GM12878 (cell line): Measurements from ENCODE around the gene NEK10.

Source experiments
- JUND ChIP-seq: IDR thresholded peaks from 2 replicates; pipeline ENCODE4 v1.6.1; 2012; ENCODE audit warnings: low read depth, mild to moderate bottlenecking, low read length, improper control_type of control experiment, moderate library complexity
- KAT2A ChIP-seq: conservative IDR thresholded peaks from 2 replicates; pipeline ENCODE4 v1.6.1; 2011; ENCODE audit warnings: low read depth, low read length; ENCODE audit not compliant: control insufficient read depth
- POLR2AphosphoS5 ChIP-seq: IDR thresholded peaks from 2 replicates; pipeline ENCODE4 v1.6.1; 2011; ENCODE audit warnings: mild to moderate bottlenecking, low read length, inconsistent platforms
- RFX5 ChIP-seq: IDR thresholded peaks from 2 replicates; pipeline ENCODE4 v1.6.1; 2011; ENCODE audit warnings: low read depth, low read length, improper control_type of control experiment
- SIN3A ChIP-seq: IDR thresholded peaks from 2 replicates; pipeline ENCODE4 v1.6.1; 2012; ENCODE audit warnings: low read depth, low read length, improper control_type of control experiment
- SMC3 ChIP-seq: IDR thresholded peaks from 2 replicates; pipeline ENCODE4 v1.6.1; 2011; ENCODE audit warnings: low read length, improper control_type of control experiment, borderline replicate concordance
- SRF ChIP-seq, 2 experiments: IDR thresholded peaks; 2 replicates each; pipeline ENCODE4 v1.6.1; 2011; ENCODE audit warnings: low read depth in 2 of 2, low read length in 2 of 2, mild to moderate bottlenecking in 1 of 2, moderate library complexity in 1 of 2
- TAF1 ChIP-seq: IDR thresholded peaks from 2 replicates; pipeline ENCODE4 v1.6.1; 2011; ENCODE audit warnings: mild to moderate bottlenecking, low read depth, low read length, borderline replicate concordance
- TF ChIP-seq, protein P1 (sequence below): IDR thresholded peaks from 2 replicates; pipeline ENCODE4 v1.6.1; 2012; ENCODE audit warnings: low read length, inconsistent platforms
- TF ChIP-seq, protein P2 (sequence below), 3 experiments: IDR thresholded peaks in 2 of 3; conservative IDR thresholded peaks in 1 of 3; 2 replicates each; pipeline ENCODE4 v1.5.1; 2011; ENCODE audit warnings: low read depth in 3 of 3, low read length in 3 of 3, mild to moderate bottlenecking in 3 of 3, control low read depth in 2 of 3, moderate library complexity in 2 of 3, inconsistent platforms in 1 of 3, mixed read lengths in 1 of 3; ENCODE audit not compliant: control insufficient read depth in 2 of 3, insufficient read depth in 1 of 3; ENCODE audit errors: extremely low read depth in 1 of 3
- TF ChIP-seq, protein P3 (sequence below): fragments of 450-650 bp; IDR thresholded peaks from 2 replicates; pipeline ENCODE4 v1.6.1; 2016; ENCODE audit warnings: mild to moderate bottlenecking

DNA sequence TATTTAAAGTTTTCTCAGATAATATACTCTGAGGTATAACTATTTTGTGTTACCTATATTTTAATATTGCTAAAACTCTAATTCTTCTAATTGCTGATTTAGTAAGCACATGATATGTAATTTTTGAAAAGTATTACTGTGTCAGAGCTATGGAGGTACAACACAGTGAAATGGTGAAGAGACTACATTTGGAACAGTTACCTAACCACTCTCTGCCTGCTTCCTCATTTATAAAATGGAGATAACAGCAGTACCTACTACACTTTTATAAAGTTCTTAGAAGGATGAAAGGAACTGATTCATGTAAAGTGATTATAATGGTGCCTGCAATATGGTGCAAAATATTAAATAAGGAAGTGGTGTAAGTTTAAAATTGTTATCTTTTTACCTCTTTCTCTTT is 16.3 kb upstream of the NEK10 start:
- TF ChIP-seq, protein P1, sequence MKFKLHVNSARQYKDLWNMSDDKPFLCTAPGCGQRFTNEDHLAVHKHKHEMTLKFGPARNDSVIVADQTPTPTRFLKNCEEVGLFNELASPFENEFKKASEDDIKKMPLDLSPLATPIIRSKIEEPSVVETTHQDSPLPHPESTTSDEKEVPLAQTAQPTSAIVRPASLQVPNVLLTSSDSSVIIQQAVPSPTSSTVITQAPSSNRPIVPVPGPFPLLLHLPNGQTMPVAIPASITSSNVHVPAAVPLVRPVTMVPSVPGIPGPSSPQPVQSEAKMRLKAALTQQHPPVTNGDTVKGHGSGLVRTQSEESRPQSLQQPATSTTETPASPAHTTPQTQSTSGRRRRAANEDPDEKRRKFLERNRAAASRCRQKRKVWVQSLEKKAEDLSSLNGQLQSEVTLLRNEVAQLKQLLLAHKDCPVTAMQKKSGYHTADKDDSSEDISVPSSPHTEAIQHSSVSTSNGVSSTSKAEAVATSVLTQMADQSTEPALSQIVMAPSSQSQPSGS: no peak
- TF ChIP-seq SRF (IDR thresholded peaks at IDR 0.05; ENCODE audit: low read depth in 2 of 2, low read length in 2 of 2) (no peak), TAF1 (no peak), SIN3A (no peak), SMC3 (no peak), POLR2AphosphoS5 (no peak), JUND (no peak), KAT2A (no peak), RFX5 (no peak)
- TF ChIP-seq, protein P2, sequence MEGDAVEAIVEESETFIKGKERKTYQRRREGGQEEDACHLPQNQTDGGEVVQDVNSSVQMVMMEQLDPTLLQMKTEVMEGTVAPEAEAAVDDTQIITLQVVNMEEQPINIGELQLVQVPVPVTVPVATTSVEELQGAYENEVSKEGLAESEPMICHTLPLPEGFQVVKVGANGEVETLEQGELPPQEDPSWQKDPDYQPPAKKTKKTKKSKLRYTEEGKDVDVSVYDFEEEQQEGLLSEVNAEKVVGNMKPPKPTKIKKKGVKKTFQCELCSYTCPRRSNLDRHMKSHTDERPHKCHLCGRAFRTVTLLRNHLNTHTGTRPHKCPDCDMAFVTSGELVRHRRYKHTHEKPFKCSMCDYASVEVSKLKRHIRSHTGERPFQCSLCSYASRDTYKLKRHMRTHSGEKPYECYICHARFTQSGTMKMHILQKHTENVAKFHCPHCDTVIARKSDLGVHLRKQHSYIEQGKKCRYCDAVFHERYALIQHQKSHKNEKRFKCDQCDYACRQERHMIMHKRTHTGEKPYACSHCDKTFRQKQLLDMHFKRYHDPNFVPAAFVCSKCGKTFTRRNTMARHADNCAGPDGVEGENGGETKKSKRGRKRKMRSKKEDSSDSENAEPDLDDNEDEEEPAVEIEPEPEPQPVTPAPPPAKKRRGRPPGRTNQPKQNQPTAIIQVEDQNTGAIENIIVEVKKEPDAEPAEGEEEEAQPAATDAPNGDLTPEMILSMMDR (IDR thresholded peaks at IDR 0.05 in 2 of 3, conservative IDR thresholded peaks at IDR 0.05 in 1 of 3; ENCODE audit: control insufficient read depth in 2 of 3, extremely low read depth in 1 of 3, insufficient read depth in 1 of 3, low read depth in 3 of 3, low read length in 3 of 3): no peak
- TF ChIP-seq, protein P3, sequence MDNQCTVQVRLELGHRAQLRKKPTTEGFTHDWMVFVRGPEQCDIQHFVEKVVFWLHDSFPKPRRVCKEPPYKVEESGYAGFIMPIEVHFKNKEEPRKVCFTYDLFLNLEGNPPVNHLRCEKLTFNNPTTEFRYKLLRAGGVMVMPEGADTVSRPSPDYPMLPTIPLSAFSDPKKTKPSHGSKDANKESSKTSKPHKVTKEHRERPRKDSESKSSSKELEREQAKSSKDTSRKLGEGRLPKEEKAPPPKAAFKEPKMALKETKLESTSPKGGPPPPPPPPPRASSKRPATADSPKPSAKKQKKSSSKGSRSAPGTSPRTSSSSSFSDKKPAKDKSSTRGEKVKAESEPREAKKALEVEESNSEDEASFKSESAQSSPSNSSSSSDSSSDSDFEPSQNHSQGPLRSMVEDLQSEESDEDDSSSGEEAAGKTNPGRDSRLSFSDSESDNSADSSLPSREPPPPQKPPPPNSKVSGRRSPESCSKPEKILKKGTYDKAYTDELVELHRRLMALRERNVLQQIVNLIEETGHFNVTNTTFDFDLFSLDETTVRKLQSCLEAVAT: no peak
